Measurements from ENCODE around the gene MMAA. TPM values are rescaled to one million over a fixed set of nuclear protein-coding genes. Genes with fewer than 3 reads are reported as not detected.

The MMAA gene
- polyA plus RNA-seq, 2 of the 4 experiments (the other 2 are of a cell fraction): 1.5 to 4.0 TPM

DNA sequence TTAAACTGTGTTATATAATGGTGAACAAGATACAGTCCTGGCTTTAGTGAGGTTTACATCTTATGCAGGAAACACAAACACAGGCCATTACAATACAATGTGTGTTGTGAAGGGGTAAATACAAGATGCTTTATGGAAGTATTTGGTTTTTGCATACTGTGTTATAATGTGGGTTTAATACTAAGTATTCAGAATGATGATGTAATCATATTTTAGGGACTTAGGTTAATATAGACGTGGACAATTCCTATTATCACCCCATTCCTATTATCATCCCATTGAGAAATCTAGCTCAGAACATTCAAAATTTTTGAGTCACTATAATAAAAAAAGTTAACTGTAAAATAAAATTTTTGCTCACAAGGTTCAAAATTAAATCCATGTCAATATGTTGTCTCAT lies 24.1 kb downstream of the MMAA start:
- no peak overlapping the region for H3K27ac ChIP-seq
- ChIA-PET CTCF (no interaction called here), POLR2A (no interaction called here)
- no peak for TF ChIP-seq GATA3 (IDR thresholded peaks at IDR 0.05; ENCODE audit: borderline replicate concordance)
- no peak for TF ChIP-seq JUNB (IDR thresholded peaks at IDR 0.05)
- peak; percentile 38 for TF ChIP-seq MAFK (IDR thresholded peaks at IDR 0.05; ENCODE audit: partially characterized antibody)
- WGBS (ENCODE audit: missing lambda C conversion rate): 66% methylated on average over 1 of the region's 1 CpG
- H3K4me2 ChIP-seq: no peak overlapping the region
- no peak overlapping the region for H3K4me3 ChIP-seq
- no peaks in the 10 kb centered on the region for H3K4me1 ChIP-seq
- H3K9me3 ChIP-seq: no peaks in the 10 kb centered on the region
- DNase-seq (ENCODE audit: low read depth in 1 of 2, low spot score in 1 of 2): no peak
- no peak for ATAC-seq
- no peak for FAIRE-seq

DNA sequence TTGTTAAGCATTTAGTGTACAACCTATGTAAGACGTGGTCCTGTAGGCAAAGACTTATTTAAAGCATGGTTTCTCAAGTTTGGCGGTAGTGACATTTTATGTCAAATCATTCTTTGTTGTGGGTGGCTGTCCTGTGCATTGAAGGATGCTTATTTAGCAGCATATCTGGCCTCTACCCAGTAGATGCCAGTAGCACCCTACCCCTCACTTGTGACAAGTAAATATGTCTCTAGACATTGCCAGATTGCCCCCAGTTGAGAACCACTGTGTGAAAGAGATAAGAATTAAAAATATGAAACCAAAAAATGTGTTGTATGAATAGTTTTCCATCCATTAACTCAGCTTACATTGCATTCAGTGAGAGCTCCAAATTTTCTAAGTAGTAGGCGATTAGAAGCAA lies 25.5 kb downstream of the MMAA start:
- Histone ChIP-seq H3K4me2 (no peak overlapping the region), H3K9me3 (no peaks in the 10 kb centered on the region), H3K27ac (no peak overlapping the region), H3K4me3 (no peak overlapping the region), H3K4me1 (no peaks in the 10 kb centered on the region)
- ChIA-PET CTCF (no interaction called here), POLR2A (no interaction called here)
- WGBS (ENCODE audit: missing lambda C conversion rate): 82% methylated on average over 3 of the region's 3 CpGs
- TF ChIP-seq TFCP2L1 (CRISPR knock-in tag; IDR thresholded peaks at IDR 0.05): no peak
- peak in 1 of 2 experiments; percentile 31; a peak in 1 of 5 replicates for TF ChIP-seq RAD21 (conservative IDR thresholded peaks at IDR 0.05 in 1 of 2, IDR thresholded peaks at IDR 0.05 in 1 of 2)
- DNase-seq (ENCODE audit: low read depth in 1 of 2, low spot score in 1 of 2) (no peak), FAIRE-seq (no peak), ATAC-seq (no peak)

DNA sequence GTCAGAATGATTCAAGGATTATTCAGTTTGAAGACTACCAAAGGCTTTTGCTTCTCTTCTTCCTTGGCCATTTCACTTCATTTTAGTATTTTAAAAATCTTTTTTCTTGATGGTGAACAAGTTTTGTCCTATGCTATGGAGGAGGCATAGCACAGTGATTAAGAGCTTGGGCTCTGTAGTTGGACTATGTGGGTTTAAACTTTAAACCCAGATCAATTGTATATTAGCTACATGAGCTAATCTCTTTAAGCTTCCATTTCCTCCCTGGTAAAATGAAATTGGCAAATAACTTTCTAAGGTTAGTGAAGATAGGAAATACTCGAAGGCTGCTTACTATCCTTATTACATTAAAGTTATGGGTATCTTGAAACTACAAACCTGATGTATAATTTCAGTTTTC lies 37.0 kb downstream of the MMAA start:
- ATAC-seq (no peak), DNase-seq (ENCODE audit: low read depth in 1 of 2, low spot score in 1 of 2) (no peak), FAIRE-seq (no peak)
- H3K4me3 ChIP-seq: no peak overlapping the region
- no peak overlapping the region for H3K4me2 ChIP-seq
- ChIA-PET POLR2A (no interaction called here), CTCF (interaction anchor here (1.0 kb wide), 1 partner anchor 143 kb away, joined by 3 read pairs; no protein-coding TSS in a partner anchor)
- no peak overlapping the region for H3K27ac ChIP-seq
- WGBS (ENCODE audit: missing lambda C conversion rate): 76% methylated on average over 1 of the region's 1 CpG
- no peaks in the 10 kb centered on the region for H3K4me1 ChIP-seq
- no peaks in the 10 kb centered on the region for H3K9me3 ChIP-seq
- TF ChIP-seq ZFP36 (IDR thresholded peaks at IDR 0.05; ENCODE audit: borderline replicate concordance, partially characterized antibody) (no peak), RAD21 (conservative IDR thresholded peaks at IDR 0.05 in 1 of 2, IDR thresholded peaks at IDR 0.05 in 1 of 2) (no peak), EP300 (IDR thresholded peaks at IDR 0.05) (no peak), RNF2 (IDR thresholded peaks at IDR 0.05; ENCODE audit: borderline replicate concordance, low read depth) (no peak), FOSL2 (IDR thresholded peaks at IDR 0.05) (no peak), FOSL2 (CRISPR knock-in tag; IDR thresholded peaks at IDR 0.05) (no peak), TP53 (CRISPR knock-in tag; IDR thresholded peaks at IDR 0.05) (no peak), MAFK (IDR thresholded peaks at IDR 0.05; ENCODE audit: partially characterized antibody) (no peak), NFE2L2 (conservative IDR thresholded peaks at IDR 0.05; ENCODE audit: low read length) (no peak), HOXB13 (CRISPR knock-in tag; IDR thresholded peaks at IDR 0.05; ENCODE audit: low read depth) (no peak), EHMT2 (IDR thresholded peaks at IDR 0.05; ENCODE audit: low read depth) (no peak), CBX8 (IDR thresholded peaks at IDR 0.05) (no peak), HDAC2 (IDR thresholded peaks at IDR 0.05) (no peak), FOSB (CRISPR knock-in tag; IDR thresholded peaks at IDR 0.05) (no peak)
- TF ChIP-seq, protein P1, sequence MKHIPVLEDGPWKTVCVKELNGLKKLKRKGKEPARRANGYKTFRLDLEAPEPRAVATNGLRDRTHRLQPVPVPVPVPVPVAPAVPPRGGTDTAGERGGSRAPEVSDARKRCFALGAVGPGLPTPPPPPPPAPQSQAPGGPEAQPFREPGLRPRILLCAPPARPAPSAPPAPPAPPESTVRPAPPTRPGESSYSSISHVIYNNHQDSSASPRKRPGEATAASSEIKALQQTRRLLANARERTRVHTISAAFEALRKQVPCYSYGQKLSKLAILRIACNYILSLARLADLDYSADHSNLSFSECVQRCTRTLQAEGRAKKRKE (CRISPR knock-in tag; IDR thresholded peaks at IDR 0.05; ENCODE audit: low read depth): no peak
- TF ChIP-seq, protein P2, sequence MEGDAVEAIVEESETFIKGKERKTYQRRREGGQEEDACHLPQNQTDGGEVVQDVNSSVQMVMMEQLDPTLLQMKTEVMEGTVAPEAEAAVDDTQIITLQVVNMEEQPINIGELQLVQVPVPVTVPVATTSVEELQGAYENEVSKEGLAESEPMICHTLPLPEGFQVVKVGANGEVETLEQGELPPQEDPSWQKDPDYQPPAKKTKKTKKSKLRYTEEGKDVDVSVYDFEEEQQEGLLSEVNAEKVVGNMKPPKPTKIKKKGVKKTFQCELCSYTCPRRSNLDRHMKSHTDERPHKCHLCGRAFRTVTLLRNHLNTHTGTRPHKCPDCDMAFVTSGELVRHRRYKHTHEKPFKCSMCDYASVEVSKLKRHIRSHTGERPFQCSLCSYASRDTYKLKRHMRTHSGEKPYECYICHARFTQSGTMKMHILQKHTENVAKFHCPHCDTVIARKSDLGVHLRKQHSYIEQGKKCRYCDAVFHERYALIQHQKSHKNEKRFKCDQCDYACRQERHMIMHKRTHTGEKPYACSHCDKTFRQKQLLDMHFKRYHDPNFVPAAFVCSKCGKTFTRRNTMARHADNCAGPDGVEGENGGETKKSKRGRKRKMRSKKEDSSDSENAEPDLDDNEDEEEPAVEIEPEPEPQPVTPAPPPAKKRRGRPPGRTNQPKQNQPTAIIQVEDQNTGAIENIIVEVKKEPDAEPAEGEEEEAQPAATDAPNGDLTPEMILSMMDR (IDR thresholded peaks at IDR 0.05): no peak

DNA sequence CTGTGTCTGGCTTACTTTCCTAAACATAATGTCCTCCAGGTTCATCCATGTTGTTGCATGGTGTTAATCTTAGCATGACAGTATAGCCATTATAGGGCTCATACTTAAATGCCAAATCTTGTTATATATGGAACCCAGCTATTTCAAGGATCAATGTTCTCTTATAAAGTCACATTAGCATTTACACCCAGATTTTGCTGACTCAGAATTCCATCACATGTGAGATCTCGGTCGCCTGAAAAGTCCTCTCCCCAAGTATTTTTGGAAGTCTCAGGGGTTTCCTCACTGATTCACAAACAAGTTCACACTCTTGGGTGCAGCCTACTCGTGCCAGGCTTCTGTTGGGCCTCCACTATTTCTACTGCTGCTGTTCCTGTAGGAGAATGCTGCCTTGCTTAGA lies 40.9 kb downstream of the MMAA start:
- POLR2A ChIA-PET: no interaction called here
- H3K4me2 ChIP-seq: no peak overlapping the region
- CTCF ChIA-PET: no interaction called here
- ATAC-seq (no peak), DNase-seq (ENCODE audit: low read depth in 1 of 2, low spot score in 1 of 2) (no peak), FAIRE-seq (no peak)
- H3K9me3 ChIP-seq: no peaks in the 10 kb centered on the region
- peak; percentile 71 for TF ChIP-seq MAFK (IDR thresholded peaks at IDR 0.05; ENCODE audit: partially characterized antibody)
- TF ChIP-seq RFX5 (IDR thresholded peaks at IDR 0.05): no peak
- WGBS (ENCODE audit: missing lambda C conversion rate): 80% methylated on average over 3 of the region's 3 CpGs
- no peaks in the 10 kb centered on the region for H3K4me1 ChIP-seq
- H3K27ac ChIP-seq: no peak overlapping the region
- no peak overlapping the region for H3K4me3 ChIP-seq

All from A549 (cell line).